Measurements from ENCODE around the gene UNC13A. TPM values are rescaled to one million over a fixed set of nuclear protein-coding genes. Genes with fewer than 3 reads are reported as not detected.

Gene UNC13A
- total RNA-seq, 6 experiments from 2014 or later = 0.07 to 0.71 (median 0.21) TPM

DNA sequence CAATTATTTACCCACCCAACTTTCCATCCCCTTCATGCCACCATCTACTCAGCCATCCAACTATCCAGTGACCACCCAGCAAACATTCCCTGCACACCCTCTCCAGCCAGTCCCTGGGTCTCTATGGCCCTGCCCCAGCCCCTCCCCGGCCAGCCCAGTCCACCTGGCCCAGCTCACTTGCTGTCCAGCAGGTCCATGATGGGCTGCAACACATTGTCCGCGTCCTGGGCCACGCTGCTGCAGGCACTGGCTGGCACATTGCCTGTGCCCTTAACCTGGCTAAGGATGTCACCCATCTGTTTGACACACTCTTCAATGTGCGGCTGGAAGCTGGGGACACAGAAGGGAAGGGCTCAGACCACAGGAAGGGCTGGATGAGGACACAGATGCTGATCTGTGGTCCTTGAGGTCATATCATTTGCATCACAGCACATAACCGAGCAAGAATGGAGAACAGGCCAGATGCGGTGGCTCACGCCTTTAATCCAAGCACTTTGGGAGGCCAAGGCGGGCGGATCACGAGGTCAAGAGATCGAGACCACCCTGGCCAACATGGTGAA lies 61.6 kb downstream of the UNC13A start:
- TF ChIP-seq, protein P1, sequence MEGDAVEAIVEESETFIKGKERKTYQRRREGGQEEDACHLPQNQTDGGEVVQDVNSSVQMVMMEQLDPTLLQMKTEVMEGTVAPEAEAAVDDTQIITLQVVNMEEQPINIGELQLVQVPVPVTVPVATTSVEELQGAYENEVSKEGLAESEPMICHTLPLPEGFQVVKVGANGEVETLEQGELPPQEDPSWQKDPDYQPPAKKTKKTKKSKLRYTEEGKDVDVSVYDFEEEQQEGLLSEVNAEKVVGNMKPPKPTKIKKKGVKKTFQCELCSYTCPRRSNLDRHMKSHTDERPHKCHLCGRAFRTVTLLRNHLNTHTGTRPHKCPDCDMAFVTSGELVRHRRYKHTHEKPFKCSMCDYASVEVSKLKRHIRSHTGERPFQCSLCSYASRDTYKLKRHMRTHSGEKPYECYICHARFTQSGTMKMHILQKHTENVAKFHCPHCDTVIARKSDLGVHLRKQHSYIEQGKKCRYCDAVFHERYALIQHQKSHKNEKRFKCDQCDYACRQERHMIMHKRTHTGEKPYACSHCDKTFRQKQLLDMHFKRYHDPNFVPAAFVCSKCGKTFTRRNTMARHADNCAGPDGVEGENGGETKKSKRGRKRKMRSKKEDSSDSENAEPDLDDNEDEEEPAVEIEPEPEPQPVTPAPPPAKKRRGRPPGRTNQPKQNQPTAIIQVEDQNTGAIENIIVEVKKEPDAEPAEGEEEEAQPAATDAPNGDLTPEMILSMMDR (IDR thresholded peaks at IDR 0.05) = no peak
- no peak overlapping the region for H3K27ac Mint-ChIP-seq
- DNase-seq = no peak
- no peaks in the 10 kb centered on the region for H3K4me1 Mint-ChIP-seq (ENCODE audit: low read depth)
- H3K27me3 Mint-ChIP-seq (ENCODE audit: insufficient read depth) = peaks cover 9% of the 10 kb centered on the region
- H3K4me3 Mint-ChIP-seq = no peak overlapping the region
- H3K36me3 Mint-ChIP-seq (ENCODE audit: low read depth) = 0 out of 2 replicates have a peak, but pooled peaks cover 3% of the 10 kb centered on the region
- peaks cover 5% of the 10 kb centered on the region for H3K9me3 Mint-ChIP-seq

DNA sequence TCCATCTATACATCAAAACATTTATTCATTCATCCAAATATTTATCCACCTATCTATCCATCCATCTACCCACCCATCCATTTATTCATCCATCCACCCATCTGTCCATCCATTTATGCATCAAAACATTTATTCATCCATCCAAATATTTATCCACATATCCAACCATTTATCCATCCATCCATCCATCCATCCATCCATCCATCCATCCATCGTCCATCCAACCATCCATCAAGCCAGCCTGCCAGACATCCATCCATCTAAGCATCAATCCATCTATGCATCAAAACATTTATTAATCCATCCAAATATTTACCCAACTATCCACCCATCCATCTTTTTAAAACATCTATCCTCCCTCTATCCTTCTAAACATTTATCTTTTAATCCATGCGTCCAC lies 62.2 kb downstream of the UNC13A start:
- Mint-ChIP-seq H3K36me3 (ENCODE audit: low read depth) (0 out of 2 replicates have a peak, but pooled peaks cover 3% of the 10 kb centered on the region), H3K27me3 (ENCODE audit: insufficient read depth) (peaks cover 10% of the 10 kb centered on the region), H3K4me3 (no peak overlapping the region), H3K4me1 (ENCODE audit: low read depth) (no peaks in the 10 kb centered on the region), H3K27ac (no peak overlapping the region), H3K9me3 (peaks cover 6% of the 10 kb centered on the region)
- TF ChIP-seq, protein P1 (IDR thresholded peaks at IDR 0.05) = no peak
- DNase-seq = no peak

DNA sequence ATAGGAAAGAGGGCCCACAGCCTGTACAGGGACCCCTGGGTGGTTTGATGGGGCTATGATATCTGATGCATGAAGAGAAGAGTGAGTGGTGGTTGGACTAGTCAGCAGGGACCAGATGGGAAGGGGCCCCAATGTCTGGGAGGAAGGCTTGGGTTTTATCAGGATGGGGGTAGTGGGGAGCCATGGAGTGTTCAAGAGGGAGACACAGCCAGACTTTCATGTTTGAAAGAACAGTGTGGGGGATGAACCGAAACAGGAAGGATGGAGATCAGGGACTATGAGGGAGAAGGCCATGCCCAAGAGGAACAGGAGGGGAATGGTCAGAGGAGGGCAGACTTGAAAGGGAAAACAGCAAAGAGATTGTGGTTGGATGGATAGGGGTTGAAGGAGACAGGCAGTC lies 63.1 kb downstream of the UNC13A start:
- Mint-ChIP-seq H3K36me3 (ENCODE audit: low read depth) (0 out of 2 replicates have a peak, but pooled peaks cover 3% of the 10 kb centered on the region), H3K27me3 (ENCODE audit: insufficient read depth) (peaks cover 9% of the 10 kb centered on the region), H3K4me1 (ENCODE audit: low read depth) (no peaks in the 10 kb centered on the region), H3K9me3 (peaks cover 6% of the 10 kb centered on the region), H3K4me3 (no peak overlapping the region), H3K27ac (no peak overlapping the region)
- TF ChIP-seq, protein P1 (IDR thresholded peaks at IDR 0.05) = no peak
- DNase-seq = no peak

DNA sequence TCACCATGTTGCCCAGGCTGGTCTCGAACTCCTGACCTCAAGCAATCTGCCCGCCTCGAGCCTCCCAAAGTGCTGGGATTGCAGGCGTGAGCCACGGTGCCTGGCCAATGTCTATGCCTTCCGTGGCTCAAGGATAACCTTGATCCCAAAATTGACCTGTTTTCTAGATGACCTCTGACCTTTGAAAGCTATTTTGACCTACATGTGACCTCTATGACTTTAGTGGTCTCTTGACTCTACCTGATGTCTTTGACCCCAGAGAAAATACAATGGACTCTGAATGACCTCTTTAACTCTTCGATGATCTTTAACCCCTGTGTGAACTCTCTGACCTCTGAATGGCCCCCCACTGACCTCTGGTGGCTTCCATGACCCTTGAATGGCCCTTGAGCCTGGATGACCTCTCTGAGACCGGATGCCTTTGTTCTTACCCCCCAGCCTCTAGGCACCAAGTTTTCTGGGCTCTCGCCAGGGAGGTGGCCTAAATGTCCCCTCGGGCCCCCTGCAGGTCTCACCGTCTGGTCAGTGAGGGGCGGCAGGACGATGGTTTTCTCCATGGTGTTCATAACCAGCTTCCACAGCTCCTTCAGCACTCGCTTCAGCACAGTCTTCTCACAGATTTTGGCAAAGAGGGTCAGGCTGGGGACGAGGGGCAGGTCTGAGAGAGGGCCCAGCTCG lies 63.7 kb downstream of the UNC13A start:
- Mint-ChIP-seq H3K36me3 (ENCODE audit: low read depth) (0 out of 2 replicates have a peak, but pooled peaks cover 3% of the 10 kb centered on the region), H3K4me3 (no peak overlapping the region), H3K27me3 (ENCODE audit: insufficient read depth) (peaks cover 9% of the 10 kb centered on the region), H3K27ac (no peak overlapping the region), H3K9me3 (peaks cover 6% of the 10 kb centered on the region), H3K4me1 (ENCODE audit: low read depth) (no peaks in the 10 kb centered on the region)
- TF ChIP-seq, protein P1 (IDR thresholded peaks at IDR 0.05) = no peak
- no peak for DNase-seq

DNA sequence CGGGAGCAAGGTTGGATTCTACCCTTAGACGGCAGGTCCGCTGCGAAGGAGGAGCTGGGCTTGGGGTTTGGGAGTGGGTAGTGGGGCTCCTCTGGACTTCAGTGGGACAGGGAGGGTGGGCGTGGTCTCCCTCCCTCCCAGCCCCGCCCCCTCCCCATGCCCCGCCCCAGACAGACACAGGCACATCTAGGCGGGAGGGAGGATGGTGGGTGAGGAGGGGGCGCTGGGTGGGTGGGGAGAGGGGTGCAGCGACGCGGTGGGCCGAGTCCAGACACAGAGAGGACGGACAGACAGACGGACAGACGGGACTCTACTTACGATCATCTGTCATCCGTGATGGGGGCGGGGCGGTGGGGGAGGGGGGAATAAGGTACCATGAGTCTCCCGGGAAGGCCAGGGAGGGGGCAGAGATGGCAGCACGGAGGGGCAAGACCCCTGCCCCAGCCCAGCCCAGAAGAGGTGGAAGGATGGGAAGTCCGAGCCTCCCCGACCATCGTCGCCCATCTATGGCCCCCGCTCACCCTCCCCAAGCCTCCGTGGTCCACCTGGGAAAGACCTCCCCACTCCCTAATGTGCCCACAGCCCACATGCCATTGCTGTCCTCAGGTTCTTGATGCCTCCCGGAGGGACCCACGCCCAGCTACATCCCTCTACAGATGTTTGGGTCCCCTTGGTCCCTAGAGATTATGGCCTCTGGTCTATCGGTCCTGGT lies 64.8 kb downstream of the UNC13A start:
- Mint-ChIP-seq H3K4me3 (no peak overlapping the region), H3K27ac (no peak overlapping the region), H3K9me3 (peaks cover 6% of the 10 kb centered on the region), H3K4me1 (ENCODE audit: low read depth) (no peaks in the 10 kb centered on the region), H3K27me3 (ENCODE audit: insufficient read depth) (peaks cover 9% of the 10 kb centered on the region), H3K36me3 (ENCODE audit: low read depth) (0 out of 2 replicates have a peak, but pooled peaks cover 3% of the 10 kb centered on the region)
- TF ChIP-seq, protein P1 (IDR thresholded peaks at IDR 0.05) = no peak
- no peak for DNase-seq

Data from HFFc6 (cell line).